Upper lobe of left lung (tissue), 4 donors: Measurements from ENCODE around the gene SERINC5.

Experiments used
- CTCF ChIP-seq, 6 experiments: fragments of 450-650 bp in 4 of 6; fragments of 200-600 bp in 2 of 6; sonication (generic) in 2 of 6; IDR thresholded peaks; one replicate each; pipeline ENCODE4 v1.5.1; 2016 to 2019; ENCODE audit warnings: antibody characterized with exemption in 6 of 6
- EP300 ChIP-seq, 4 donors: sonication (generic); formaldehyde crosslinking; IDR thresholded peaks; one replicate each; pipeline ENCODE4 v1.5.1; 2017; ENCODE audit warnings: antibody characterized with exemption in 4 of 4, control low read depth in 2 of 4
- POLR2A ChIP-seq, 4 donors: fragments of 450-650 bp; IDR thresholded peaks; one replicate each; pipeline ENCODE4 v1.5.1; 2016 to 2017; ENCODE audit warnings: antibody characterized with exemption in 4 of 4, mild to moderate bottlenecking in 2 of 4
- POLR2AphosphoS5 ChIP-seq, 2 donors: sonication (generic); formaldehyde crosslinking; IDR thresholded peaks; one replicate each; pipeline ENCODE4 v1.5.1; 2017; ENCODE audit warnings: antibody characterized with exemption in 2 of 2

GRCh38 chr5:80072103-80073073 lies 183.5 kb downstream of the SERINC5 start:
- TF ChIP-seq CTCF (IDR thresholded peaks at IDR 0.05) (no peak), POLR2AphosphoS5 (IDR thresholded peaks at IDR 0.05) (no peak), POLR2A (IDR thresholded peaks at IDR 0.05) (no peak), EP300 (IDR thresholded peaks at IDR 0.05) (no peak)
